GM10248 (cell line): ENCODE results near the gene BRAP.
"Not testable (repeated sequence)": the region's sequence is repeated elsewhere in the genome, so short reads cannot be mapped to it uniquely, and the experiment has no call there.

ENCODE experiments used
- CTCF ChIA-PET: fragments of 300-600 bp; sonication (Branson Sonifier 250); formaldehyde crosslinking; extraction: SDS; loops from one replicate; lab custom pipeline; 2021; ENCODE audit warnings: antibody characterized with exemption; lab: Yijun Ruan, JAX
- POLR2A ChIA-PET: fragments of 350-650 bp; sonication (Branson Sonifier 250); formaldehyde crosslinking; extraction: SDS; loops from one replicate; lab custom pipeline; 2020; ENCODE audit warnings: antibody characterized with exemption; lab: Yijun Ruan, JAX
- DNase-seq: peaks from one replicate; pipeline ENCODE4 v3.0.0; 2012; ENCODE audit errors: extremely low spot score
- TF ChIP-seq, protein P1 (sequence below): IDR thresholded peaks from 2 replicates; pipeline ENCODE4 v1.5.1; 2012; ENCODE audit warnings: mild to moderate bottlenecking, low read depth; ENCODE audit errors: extremely low read depth, missing control alignments, control extremely low read depth

Gene BRAP

GRCh38 chr12:111720457-111720856, 34.7 kb upstream of the BRAP start:
- TF ChIP-seq, protein P1, sequence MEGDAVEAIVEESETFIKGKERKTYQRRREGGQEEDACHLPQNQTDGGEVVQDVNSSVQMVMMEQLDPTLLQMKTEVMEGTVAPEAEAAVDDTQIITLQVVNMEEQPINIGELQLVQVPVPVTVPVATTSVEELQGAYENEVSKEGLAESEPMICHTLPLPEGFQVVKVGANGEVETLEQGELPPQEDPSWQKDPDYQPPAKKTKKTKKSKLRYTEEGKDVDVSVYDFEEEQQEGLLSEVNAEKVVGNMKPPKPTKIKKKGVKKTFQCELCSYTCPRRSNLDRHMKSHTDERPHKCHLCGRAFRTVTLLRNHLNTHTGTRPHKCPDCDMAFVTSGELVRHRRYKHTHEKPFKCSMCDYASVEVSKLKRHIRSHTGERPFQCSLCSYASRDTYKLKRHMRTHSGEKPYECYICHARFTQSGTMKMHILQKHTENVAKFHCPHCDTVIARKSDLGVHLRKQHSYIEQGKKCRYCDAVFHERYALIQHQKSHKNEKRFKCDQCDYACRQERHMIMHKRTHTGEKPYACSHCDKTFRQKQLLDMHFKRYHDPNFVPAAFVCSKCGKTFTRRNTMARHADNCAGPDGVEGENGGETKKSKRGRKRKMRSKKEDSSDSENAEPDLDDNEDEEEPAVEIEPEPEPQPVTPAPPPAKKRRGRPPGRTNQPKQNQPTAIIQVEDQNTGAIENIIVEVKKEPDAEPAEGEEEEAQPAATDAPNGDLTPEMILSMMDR: no peak
- POLR2A ChIA-PET: no interaction called here
- CTCF ChIA-PET: interaction anchor here (1.1 kb wide), 1 partner anchor 10 kb away, joined by 3 read pairs; no protein-coding TSS in a partner anchor
- no peak for DNase-seq

GRCh38 chr12:111719316-111719715, 33.6 kb upstream of the BRAP start:
- DNase-seq, CTCF ChIA-PET, POLR2A ChIA-PET: not testable (repeated sequence)

DNA sequence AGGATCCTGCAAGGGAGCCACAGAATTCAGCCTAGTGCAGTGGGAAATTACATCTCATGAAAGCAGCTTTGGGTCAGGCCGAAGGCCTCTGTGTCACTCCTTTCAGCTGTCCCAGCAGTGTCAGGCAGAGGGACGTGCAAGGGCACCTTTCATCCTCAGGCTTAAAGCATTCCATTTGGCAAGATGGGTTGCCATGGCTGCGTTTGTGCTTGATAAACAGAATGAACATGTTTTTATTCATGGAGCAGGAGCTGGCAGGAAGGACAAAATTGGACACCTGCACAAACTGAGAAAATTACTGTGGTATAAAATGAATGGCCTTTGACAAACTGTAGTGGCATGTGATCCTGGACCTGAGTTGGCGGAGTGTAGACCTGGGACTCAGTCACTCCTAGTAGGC, 29.5 kb upstream of the BRAP start:
- no peak for DNase-seq
- CTCF ChIA-PET: interaction anchor here (2.4 kb wide), 1 partner anchor 15 kb away, joined by 9 read pairs; no protein-coding TSS in a partner anchor
- TF ChIP-seq, protein P1: no peak
- POLR2A ChIA-PET: no interaction called here

DNA sequence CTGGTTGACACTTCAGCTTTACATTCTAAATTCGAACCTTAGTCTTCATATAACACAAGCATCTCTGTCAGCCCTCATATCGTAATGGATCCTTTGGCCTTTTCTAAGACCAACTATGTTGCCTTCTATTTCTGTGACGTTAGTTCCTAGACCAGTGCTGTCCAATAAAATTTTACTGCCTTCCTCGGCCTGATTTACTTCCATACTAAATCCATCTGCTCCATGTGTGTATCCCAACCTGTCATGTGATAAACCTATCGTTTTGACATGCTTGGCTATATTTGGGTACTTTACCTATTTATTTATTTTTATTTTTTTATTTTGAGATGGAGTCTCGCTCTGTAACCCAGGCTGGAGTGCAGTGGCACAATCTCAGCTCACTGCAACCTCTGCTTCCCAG, 20.4 kb upstream of the BRAP start:
- TF ChIP-seq, protein P1: no peak
- POLR2A ChIA-PET: no interaction called here
- no peak for DNase-seq
- CTCF ChIA-PET: interaction anchor here (2.7 kb wide), 1 partner anchor 11 kb away, joined by 8 read pairs; no protein-coding TSS in a partner anchor

- no peak for DNase-seq
- TF ChIP-seq, protein P1: no peak
- POLR2A ChIA-PET: no interaction called here
- CTCF ChIA-PET: interaction anchor here (2.7 kb wide), 1 partner anchor 11 kb away, joined by 8 read pairs; no protein-coding TSS in a partner anchor
These were observed 19.9 kb upstream of the BRAP start for GRCh38 chr12:111705672-111706071.

DNA sequence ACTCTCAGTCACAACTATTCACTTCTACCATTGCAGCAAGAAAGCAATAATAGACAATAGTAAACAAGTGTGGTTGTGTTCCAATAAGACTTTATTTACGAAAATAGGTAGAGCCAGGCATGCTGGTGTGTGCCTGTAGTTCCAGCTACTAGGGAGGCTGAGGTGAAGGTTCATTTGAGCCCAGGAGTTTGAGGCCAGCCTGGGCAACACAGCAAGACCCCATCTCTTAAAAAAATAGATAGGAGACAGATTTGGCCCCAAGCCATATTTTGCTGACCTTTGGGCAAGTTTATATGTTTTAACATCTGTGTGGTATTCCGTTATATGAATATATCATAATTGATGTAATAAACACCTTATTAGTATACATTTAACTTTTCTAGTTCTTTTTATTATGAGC, 14.2 kb upstream of the BRAP start:
- POLR2A ChIA-PET: no interaction called here
- CTCF ChIA-PET: interaction anchor here (1.1 to 1.3 kb wide), 2 partner anchors 16 to 113 kb away, joined by 3 to 5 read pairs; no protein-coding TSS in a partner anchor
- DNase-seq: no peak
- TF ChIP-seq, protein P1: no peak

DNA sequence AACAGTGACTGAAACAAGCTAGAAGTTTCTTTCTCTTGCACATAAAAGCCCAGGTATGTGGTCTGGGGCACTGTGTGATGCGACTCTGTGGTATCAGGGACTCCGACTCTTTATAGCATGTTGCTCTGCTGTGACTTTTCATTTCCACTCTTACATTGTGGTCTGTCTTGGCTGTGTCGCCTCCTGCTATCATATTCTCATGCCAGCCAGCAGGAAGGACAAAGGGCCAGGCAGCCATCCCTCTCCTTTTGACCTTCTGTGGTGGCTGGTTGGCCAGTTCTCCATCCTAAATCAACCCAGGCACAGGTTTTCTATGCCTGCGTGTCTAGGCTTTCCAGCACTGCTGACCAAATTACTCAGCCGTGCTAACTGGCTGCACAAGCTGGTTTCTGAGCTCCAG, 8.1 kb upstream of the BRAP start:
- no peak for DNase-seq
- POLR2A ChIA-PET: no interaction called here
- TF ChIP-seq, protein P1: no peak
- CTCF ChIA-PET: interaction anchor here (0.8 to 2.5 kb wide), 5 partner anchors 12 to 119 kb away, joined by 3 to 8 read pairs (median 3); no protein-coding TSS in a partner anchor
